ENCODE data around the gene CADPS2.

The CADPS2 gene

DNA sequence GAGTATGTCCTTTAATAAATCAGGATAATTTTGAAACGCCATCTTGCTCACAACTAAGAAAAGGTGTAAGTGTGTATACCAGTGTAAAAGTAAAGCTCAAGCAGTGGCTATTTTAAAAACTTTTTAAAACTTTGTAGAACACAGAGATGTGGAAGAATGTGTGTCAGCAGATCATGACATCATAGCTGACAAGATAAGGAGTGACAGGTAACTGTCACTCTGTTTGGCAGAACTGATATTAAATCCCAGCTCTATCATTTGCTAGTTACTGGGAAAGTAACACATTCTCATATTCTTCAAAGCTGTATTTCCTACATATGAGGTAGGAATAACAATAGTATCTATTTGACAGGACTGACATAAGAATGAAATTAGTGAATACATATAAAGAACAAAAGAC is 119.7 kb downstream of the CADPS2 start:
- no peak for DNase-seq

DNA sequence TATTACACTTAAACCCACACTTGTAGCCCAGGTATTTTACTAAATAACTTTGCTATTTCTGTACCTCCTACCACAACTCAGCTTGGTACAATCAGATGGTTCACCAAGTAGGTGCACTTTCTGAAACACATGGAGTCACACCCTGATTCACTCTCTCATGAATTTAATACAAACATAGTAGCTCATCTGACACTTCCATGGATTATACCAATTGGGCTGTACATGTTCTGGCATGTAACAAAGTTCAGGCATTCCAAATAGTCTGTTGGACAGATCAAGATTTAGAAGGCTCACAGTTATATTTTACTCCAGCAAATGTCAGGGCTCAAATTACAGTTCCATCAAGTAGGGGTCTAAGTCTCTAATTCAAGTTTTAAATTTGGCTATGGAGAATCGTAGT is 121.4 kb downstream of the CADPS2 start:
- no peak for DNase-seq

DNA sequence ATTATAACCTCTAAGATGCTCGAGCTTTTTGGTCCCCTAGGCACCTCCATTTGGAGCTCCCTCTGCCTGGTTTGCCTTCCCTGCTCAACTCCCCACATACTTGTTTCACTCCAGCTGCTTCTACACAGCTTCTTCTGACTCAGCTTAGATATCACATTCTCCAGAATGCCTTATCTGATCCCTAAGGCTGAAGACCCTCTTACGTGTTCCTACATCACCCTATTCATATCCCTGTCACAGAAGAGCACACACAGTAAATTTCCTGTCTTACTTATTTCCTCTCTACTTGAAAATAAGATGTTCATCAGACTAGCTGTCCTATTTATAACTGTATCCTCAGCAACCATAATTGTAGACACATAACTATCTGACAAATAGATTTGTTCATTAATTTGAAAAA is 122.2 kb downstream of the CADPS2 start:
- no peak for DNase-seq

DNA sequence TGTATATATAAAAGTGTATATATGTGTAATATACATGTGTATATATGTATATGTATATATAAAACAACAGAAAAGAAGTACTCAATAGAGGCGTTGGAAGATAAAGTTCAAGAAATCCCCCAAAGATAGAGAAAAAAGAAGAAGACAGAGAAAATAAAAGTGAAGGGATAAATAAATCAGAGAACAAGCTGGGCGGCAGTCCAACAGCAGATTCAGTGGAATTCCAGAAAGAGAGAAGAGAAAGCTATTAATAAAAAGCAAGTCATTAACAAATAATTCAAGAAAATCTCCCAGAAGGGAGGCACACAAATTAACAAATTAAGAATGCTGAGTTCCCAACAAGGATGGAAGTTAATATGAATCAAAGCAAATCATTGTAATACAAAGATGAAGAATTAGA is 124.2 kb downstream of the CADPS2 start:
- DNase-seq = no peak

DNA sequence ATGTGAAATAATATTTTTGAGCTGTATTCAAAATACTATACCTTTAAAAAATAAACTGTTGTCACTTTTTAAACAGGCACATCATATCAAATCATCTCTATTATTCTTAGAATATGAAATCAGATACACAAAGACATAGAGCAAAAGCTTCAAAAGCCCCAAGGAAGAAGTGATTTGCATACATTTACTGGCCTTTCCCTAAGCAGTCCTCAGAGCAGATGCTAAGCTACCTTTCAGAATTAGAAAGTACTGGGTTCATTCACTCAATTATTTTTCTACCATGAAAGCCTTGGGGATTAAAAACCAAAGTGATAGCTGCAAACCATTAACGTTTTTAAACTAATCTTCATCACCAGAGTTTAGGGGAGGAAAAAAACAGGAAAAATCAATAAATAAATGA is 127.8 kb downstream of the CADPS2 start:
- DNase-seq = no peak

DNA sequence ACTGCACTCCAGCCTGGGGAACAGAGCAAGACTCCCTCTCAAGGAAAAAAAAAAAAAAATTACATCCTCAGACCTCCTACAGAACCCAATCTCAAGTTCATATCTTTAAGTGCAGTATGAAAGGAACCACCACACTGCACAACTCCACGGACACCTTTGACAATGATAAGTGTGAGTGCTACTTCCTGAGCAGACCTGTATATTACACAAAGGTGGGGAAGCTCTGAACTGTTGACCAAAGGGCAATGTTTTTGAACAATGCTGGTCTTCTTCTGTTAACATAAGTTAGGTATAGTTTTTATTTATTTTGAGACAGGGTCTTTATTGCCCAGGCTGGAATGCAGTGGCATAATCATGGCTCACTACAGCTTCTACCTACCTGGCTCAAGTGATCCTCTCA is 129.4 kb downstream of the CADPS2 start:
- DNase-seq = no peak

DNA sequence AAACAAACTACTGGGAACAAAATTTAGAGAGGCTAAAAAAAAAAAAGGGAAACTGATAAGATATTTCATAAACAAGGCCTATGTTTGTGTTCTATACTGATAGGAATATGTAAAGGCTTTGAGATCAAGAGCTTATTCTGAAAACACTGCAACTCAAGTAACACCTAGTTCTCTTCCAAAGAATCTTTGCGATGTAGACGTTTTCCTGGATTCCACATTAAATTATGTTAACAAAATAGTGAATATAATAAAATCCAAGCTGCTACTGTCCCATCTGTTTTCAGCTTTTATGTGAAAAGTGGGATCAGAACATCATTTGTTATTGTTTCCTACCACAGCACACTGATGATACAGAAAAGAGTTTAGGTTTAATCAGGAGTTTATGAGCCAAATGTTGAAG is 130.6 kb downstream of the CADPS2 start:
- no peak for DNase-seq

DNA sequence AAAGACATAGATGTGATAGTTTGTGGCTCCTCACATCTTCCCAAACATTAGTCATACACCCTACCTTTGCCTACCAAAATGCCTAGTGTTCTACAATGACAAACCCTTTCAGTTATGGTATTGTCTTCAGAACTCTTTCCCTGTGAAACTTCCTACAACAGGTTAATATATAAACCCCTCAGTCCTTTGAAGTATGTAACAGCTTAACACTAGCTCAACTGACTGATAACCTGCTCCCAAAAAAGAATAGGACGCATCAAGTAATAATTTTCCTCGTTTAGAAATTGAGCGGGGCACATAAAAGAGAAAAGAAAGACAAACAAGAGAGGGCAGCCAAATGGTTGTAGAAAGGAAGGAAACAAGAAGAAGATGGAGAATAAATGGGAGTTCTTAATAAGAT is 133.7 kb downstream of the CADPS2 start:
- no peak for DNase-seq

DNA sequence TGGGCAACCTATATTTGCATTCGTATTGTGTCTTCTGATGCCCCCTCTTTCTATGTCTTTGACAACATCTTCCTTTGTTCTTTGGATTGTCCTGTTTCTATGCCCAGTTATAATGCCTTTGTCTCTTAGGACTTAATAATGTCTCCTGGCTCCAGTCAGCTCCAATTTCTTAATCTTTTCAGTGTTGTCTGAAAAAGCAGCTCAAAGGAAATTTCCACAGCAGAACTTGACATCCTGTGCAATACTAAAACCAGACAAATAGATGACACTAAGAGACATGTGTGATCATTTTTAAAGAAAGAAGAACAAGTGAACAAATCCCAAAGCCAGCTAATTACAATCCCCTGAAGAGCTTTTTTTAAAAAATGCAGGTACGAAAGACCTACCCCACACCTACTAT is 135.9 kb downstream of the CADPS2 start:
- no peak for DNase-seq

DNA sequence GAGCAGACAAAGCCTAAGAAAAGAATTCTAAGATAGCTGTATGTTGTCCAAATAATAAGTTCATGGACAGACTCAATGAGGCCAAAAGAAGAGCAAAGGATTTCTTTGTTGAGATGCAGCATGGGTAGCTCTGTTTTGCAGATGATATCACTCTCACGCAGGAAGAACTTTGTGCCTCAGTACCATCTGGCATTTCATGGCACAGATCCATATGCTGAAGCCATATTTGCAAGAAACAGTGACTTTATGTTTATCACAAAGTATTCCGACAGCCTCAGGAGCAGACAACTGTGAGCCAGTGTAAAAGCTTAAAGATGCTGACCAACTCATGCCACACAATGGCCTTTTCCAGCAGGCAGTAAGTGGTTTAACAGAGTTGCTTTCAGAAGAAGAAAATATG is 138.1 kb downstream of the CADPS2 start:
- no peak for DNase-seq

DNA sequence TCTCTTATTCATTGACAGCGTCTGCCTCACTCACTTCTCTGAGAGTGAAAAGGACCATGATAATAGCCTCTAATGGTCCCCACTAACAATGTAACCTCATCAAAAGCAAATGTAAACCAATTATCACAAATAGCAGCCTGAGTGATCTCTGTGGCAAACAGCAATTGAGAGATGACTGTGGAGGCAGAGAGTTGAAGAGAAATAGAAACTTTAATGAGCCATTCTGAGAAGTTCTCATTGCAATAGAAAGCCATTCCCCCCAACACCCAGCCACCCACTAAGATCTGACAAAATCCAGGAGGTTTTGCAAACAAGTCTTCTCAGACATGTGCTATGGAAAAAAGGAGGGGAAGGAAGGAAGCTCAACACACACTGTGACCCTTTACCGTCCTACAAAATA is 139.3 kb downstream of the CADPS2 start:
- peak; percentile 53 for DNase-seq

DNA sequence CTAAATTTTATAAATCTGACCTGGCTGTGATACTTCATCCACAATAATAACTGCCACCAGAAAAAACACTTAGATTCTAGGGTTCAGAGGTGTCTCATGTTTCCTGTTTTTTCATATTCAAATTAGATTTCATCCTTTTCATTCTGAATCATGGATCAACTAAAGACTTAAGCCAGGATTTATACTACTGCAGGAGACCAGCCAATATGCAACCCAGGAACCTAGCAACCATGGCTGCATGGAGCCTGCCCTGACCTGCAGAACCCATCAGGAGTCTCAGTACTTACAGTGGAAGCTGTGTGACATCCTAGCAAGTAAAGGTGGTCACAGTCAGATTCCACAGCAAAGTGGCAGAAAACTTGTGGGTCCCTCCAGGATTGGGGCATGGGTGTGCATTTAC is 143.0 kb downstream of the CADPS2 start:
- no peak for DNase-seq

DNA sequence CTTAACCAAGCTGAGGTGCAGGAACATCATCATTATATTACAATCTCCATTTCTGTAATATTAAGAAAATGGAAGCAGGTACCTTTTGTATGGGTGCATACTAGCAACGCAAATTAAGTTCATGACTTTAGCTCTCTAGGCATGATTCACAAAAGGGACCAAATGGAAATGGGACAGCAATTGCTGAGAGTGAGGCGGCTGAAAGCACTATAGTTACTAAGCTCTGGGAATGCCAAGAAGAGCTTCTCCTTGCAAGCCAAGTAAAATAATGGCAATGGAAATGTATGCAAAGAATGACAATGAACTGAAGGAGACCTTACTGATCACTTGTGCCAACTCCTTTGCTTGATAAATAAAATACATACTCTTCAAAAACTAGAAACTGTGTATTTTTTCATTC is 147.3 kb downstream of the CADPS2 start:
- no peak for DNase-seq

DNA sequence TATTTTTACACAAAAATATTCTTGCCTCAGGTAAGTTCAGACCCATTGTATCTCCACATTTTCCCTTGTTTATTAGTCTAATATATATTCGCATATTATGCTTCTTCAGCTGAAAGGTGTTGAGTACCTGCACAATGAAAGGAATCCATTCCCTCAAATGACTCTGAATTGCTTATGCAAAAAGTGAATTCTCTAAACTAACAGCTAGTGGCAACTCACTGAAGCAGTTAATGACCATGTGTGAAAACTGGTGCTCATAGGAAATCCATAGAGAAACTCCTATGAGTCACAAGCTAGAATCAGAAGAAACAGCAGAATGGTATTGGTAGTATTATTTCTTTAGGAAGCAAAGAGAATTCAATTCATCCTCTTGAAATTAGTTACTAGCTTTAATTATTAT is 150.1 kb downstream of the CADPS2 start:
- DNase-seq = no peak

DNA sequence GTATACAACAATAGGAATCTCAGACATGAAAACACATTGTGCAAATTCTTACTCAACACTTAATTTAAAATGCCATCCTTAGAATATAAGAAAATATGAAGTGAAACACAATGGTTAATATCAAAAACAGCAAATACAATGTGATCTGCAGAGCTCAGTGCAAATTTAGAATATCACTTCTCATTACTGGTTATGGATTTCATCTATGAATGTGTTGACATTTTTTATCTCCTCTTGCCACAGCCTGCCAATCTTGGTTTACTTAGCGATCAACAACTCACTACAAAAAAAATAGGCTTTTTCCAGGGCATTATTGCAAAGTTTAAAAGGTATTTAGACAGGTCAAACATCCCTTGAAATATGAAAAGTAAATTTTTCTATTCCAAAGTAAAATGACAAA is 158.5 kb downstream of the CADPS2 start:
- DNase-seq = no peak

DNA sequence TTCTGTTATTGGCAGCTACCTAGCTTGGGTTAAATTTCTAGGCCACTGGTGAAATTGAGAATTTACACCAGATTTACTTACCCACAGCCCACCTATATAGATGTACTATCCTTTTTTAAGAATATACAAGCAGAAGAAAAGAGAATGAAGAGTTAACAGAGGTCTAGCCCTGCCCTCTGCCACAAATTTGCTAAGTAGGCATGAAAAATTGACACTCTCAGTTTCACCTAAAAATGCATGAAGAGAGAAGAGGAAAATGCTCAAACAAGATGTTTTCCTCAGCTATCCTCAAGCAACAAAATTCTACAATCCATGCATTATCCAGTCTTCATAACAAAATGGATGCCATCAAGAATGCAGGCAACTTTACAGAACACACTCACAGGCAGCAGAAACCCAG is 158.9 kb downstream of the CADPS2 start:
- no peak for DNase-seq

DNA sequence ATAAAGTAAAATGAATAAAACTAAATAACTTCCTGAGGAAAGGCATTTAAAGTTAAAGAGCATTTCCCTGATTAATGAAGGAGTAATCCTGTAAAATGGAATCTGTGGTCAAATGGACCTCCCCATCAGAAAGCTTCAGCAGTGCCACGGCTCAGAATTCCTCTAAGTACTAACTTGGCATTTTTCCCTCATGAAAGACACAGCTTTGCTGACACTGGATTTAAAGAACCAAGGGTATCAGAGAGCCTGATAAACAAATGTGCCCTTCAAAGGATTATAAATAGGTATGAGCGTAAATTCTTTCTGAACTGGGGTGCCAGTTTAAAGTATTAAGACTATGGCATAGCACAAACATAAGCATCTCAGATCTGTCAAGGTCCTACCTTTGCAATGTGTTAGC is 159.4 kb downstream of the CADPS2 start:
- no peak for DNase-seq

DNA sequence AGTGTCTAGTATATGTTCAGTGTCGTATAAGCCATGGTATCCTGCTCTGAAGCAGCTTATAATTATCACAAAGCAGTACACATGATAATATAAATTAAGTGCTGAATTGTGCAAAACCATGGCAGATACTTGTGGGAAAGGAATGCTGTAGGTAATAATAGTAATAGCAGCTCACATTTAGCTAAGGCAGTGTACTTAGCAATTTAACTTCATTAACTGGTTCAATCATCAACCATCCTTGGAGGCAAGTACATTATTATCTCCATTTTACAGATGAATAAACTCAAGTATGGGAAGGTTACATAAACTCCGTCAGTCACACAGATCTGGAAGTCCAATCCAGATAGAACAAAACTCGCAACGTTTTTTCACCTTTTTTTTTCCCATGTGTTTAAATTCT is 161.9 kb downstream of the CADPS2 start:
- DNase-seq = no peak

DNA sequence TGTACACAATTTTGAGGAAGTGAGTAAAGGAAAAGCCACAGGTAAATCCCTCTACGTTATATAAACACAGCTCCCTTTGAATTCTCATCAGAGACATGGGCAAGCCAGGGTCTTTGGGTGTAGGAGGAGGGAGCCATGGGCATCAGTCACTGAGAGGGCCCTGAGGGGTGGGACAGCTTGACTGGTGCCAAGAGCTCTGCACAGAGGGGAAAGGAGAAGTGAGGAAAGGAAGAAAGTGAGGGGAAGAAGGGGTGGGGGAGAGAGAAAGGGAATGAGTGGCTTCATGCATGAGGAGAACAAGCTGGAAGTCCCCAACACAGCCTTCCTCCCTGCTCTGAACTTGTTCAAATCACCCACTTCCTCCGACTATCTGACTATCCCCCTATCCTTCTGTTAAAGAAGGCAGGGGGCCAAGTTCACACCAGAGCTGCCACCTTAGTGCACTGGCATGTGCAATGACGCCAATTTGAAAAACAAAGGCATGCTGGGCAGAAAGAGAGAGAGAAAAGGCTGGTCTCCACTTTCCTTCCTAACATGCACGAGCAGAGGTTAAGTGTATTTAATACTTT is 167.2 kb downstream of the CADPS2 start:
- no peak for DNase-seq

DNA sequence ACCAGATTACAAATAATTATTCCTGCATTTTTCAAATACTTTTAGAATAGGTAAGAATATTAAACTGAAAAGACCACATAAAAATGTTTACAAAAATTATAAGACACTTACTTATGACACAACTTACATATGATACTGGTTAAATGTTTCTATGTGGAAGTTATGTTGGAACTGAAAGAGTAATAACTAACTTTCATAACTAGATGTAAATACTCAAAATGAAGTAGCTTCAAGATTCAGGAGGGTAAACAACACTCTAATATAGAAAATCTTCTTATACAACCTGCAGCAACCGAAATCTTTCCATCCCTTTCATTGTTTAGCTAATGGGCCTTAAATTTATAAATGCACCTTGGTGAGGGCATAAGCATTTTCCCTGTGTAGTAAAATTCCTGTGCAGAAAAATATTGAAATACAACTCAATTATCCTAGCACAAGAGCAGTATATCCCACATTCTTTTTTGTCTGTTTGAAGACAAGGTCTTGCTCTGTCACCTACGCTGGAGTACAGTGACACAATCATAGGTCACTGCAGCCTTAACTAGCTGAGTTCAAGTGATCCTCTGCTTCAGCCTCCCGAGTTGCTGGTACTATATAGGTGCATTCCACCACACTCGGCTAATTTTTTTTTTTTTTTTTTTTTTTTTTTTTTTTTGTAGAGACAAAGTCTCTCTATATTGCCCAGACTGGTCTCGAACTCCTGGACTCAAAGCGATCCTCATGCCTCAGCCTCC is 168.7 kb downstream of the CADPS2 start:
- DNase-seq = no peak

DNA sequence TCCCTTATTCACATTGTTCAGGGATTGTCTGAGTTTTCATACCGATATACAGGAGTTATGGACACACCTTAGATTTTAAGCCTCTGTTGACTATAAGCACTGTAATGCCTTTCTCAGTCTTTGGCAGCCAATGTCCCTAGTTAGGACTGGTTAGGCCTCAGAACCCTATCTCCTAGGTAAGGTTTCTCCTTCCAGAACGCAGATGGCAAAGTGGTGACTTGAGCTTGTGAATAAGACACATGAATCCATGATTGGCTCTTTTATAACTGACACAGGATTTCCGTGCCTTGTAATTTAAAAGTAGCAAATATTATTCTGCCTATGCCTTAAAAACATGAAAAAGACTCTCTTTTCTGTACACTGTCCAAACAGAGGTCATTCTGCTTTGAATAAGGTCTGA is 171.1 kb downstream of the CADPS2 start:
- no peak for DNase-seq

DNA sequence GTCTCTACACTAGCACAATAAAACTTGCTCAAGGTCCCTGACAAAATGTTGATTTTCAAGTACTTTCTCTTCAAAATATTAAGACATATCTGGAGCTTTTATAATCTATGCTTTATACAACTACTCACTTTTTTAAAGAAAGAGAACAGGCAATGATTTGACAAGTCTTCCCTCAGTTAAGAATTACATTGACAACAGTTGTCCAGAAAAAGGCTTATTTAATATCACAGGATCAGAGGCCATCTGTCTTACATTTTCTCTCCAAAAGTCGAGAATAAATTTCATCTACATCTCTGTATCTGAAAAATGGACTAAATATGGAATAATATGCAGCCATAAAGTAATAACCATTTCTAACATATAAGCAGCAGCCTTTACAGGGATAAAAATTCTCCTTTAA is 175.3 kb downstream of the CADPS2 start:
- no peak for DNase-seq

DNA sequence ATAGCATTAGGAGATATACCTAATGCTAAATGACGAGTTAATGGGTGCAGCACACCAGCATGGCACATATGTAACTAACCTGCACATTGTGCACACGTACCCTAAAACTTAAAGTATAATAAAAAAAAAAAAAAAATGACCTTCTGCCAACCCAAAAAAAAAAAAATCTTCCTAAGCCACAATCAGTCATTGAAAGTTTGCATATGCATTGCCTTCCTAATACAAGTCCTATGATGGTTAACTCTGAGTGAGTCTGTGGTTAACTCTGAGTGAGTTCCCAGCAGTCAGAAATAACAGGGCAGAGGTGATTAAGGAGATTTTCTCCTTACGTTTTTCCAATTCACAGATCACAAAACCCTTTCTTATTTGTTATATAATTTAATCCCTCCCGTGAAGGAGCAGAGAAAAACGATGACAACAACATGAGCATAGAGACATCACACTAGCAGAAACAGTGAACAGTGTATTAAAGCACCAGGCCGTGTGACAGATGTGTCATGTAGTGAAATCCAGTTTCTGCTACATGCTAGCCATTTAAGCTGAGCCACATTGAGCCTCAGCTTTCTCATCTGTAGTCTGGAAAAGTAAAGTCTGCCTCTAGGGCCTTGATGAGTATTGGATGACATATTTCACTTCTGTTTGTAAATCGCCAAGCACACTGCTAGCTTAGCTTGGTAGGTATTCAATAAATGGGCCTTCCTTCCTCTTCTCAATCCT is 176.2 kb downstream of the CADPS2 start:
- no peak for DNase-seq

DNA sequence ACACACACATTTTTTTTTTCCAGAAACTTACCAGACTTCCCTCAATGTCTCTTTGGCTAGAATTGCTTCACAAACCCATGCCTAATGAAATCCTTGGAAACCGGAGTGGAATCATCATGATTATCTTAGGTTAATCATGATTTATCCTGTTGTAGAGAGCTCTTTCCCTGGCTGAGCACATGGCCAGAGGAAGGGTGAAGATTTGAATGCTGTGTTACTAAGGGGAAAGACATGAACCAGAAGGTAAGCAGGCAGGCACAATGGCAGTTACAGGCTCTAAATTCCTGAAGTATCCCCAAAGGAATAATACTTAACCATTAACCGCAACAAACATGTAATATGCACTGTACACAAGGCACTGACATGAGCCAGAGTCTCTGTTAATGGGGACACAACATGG is 179.4 kb downstream of the CADPS2 start:
- no peak for DNase-seq
